Sciatic nerve (tissue), 2 donors: ENCODE measurements around the gene PRKCH. TPM values are rescaled to one million over a fixed set of nuclear protein-coding genes. Genes with fewer than 3 reads are reported as not detected.
"Not testable (repeated sequence)": the region's sequence is repeated elsewhere in the genome, so short reads cannot be mapped to it uniquely, and the experiment has no call there.

Experiments used
- ATAC-seq: fragments of 200-7000 bp; cut with Tn5 transposase; one replicate; pipeline ENCODE4 v1.9.1; 2020; ENCODE audit warnings: mild to moderate bottlenecking, moderate library complexity
- DNase-seq: peaks from one replicate; pipeline ENCODE4 v3.0.0-alpha.2; 2020; ENCODE audit warnings: low spot score
- intact Hi-C: fragments of 100-400 bp; cut with DNase I; formaldehyde crosslinking; loops from one replicate; pipeline ENCODE4 v1.14.2; 2022
- total RNA-seq: library from RNA; stranded (reverse); fragmentation: NEBNext Ultra II Directional; extraction: Animal tissue kit (Norgen Biotek cat#: 25700); gene quantifications from one replicate; pipeline ENCODE4 v1.2.1, GENCODE V29; 2021
- donor health status: DM: no; HTN: no; CAD: no.
- donor health status: DM: no; HTN: no; CAD: no.

The PRKCH gene
- total RNA-seq, 1 donor from 2014 or later: 52.9 TPM

- intact Hi-C loops: no loop called here
- no peak for ATAC-seq
- no peak for DNase-seq
These were observed 82.0 kb downstream of the PRKCH start for GRCh38 chr14:61403411-61403810.

GRCh38 chr14:61404637-61405036 is 83.3 kb downstream of the PRKCH start:
- intact Hi-C loops: no loop called here
- ATAC-seq: no peak
- DNase-seq: no peak

DNA sequence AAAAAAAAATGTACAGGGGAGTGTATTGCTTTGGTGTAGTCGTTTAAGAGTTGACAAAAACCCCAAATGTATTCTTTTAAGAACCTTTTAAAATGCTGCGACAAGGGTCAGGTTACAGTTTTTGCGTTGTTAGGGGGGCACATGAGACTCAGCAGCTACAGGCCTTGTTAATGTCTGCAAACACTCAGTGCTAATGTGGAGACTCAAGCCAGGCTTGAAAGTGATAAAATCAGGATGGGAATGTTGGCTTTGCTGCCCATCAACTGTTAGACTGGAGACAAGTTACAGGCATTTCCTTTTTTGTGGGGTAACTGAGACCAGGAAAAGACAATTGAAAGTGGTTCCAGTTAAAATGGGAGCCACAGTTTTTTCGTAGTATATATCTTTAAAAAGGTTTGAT is 84.8 kb downstream of the PRKCH start:
- DNase-seq (no peak), ATAC-seq (no peak)
- intact Hi-C loops: no loop called here

- ATAC-seq: no peak
- DNase-seq: no peak
- intact Hi-C loops: no loop called here
These were observed 85.3 kb downstream of the PRKCH start for GRCh38 chr14:61406675-61407074.

DNA sequence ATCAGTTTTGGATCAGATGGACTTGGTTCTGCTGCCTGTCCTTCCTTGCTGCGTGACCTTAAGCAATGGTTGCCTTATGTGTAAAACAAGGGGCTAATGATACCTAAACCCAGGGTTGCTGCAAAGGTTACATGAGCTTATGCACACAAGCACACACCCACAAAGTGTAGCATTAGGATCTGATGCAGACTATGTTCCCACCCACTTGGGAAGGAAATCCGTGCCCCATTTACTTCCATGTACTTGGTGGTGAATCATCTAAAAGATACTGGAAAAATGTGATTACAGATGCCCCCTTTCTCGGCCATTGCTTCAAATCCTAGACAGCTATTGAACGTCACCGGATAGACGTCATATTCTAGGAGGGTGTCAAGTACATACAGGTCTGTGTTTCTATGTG is 87.1 kb downstream of the PRKCH start:
- DNase-seq: no peak
- ATAC-seq: no peak
- intact Hi-C loops: no loop called here

- DNase-seq: no peak
- intact Hi-C loops: no loop called here
- ATAC-seq: no peak
These were observed 88.4 kb downstream of the PRKCH start for GRCh38 chr14:61409782-61410181.

DNA sequence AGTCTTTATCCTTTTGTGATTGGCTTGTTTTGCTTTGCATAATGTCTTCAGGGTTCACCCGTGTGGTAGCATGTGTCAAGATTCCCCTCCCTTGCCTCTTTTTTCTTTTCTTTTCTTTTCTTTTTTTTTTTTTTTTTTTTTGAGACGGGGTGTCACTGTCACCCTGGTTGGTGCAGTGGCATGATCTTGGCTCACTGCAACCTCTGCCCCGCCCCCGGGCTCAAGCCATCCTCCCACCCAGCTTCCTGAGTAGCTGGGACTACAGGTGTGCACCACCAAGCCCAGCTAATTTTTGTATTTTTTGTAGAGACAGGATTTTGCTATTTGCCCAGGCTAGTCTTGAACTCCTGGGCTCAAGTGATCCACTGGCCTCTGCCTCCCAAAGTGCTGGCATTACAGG is 94.6 kb downstream of the PRKCH start:
- intact Hi-C loops: not testable (repeated sequence)

DNA sequence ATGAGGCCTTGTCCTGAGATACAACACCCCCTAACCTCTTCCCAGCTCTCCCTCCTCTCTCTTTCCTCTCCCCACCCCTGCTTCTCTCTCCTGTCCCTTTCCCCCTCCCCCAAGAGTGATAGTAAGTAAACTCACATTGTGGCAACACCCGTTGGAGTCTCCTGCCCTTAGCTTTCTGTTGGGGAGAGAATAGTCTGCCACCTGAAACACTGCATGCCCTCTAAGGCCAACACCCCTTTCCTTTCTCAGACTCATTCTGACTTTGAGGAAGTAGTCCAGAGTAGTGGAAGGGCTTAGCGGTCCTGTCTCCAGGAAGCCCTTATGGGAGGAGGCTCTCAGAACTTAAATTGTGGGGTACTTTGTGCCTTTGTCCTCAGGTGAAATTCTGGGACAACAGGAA is 95.2 kb downstream of the PRKCH start:
- DNase-seq (no peak), ATAC-seq (no peak)
- intact Hi-C loops: no loop called here

More for the DNA sequence above, 94.6 kb downstream of the PRKCH start:
- not testable (repeated sequence) for DNase-seq, ATAC-seq

- intact Hi-C loops: no loop called here
- no peak for ATAC-seq
- no peak for DNase-seq
These were observed 95.8 kb downstream of the PRKCH start for GRCh38 chr14:61417141-61417540.

DNA sequence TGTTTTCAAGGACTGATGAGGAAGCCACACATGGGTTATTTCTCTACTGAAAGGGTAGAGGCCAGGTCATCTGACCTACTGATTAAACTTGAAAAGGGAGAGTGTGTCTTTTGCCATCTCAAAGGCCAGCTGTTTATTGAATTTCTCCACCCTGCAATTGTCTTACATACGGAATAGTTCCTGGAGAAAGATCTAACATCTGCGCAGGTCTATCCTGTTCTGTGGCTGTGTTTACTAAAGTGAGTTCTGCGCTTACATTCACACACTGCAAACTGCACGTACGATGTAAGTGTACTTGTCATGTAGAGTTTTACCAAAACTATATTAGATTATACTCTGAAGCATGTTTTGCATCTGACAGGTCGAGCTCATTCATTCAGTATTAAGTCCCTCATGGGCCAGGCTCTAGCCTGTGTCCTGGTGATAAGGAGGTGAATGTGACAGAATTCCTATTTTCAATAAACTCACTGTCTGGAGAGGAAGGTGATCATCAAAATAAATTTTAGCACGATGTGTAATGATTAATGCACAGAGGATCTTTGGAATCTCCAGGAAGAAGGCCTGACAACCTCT is 96.6 kb downstream of the PRKCH start:
- ATAC-seq (no peak), DNase-seq (no peak)
- intact Hi-C loops: no loop called here

DNA sequence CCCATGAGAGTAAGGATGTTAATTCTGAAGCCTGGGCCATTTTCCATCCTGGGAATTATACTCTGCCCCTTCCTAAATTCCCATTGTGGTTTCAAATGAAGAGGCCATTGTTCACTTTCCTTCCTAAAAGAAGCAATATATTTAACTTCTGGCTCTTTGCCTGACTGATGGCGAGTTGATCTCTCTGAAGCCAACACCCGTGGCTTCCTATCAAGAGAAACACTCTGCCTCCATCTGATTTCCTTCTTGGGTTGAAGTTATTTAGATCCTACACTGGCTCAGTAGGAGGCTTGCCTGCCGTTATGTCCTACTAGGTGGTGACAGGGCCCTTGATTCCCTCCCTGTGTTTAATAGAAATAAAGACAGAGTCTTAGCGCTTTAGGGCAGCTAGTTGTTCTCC is 97.4 kb downstream of the PRKCH start:
- peak; percentile 46 for ATAC-seq
- no peak for DNase-seq

DNA sequence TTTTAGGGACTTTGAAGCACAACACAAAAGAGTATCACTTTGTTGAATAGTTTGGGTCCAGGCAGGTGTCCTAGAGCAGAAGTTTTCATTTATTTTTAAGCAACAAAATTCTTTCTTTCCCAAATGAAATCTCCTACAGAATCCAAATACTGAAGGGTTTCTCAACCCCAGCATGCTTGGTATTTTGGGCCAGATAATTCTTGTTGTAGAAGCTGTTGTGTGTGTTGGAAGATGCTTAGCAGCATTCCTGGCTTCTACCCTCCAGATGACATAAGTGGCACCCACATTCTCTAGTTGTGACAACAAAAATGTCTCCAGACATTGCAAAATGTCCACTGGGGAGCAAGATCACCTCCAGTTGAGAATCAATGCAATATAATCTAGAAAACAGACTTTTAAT is 97.8 kb downstream of the PRKCH start:
- DNase-seq: no peak
- ATAC-seq: no peak
- intact Hi-C loops: no loop called here

More for the DNA sequence above, 97.4 kb downstream of the PRKCH start:
- intact Hi-C loops: no loop called here

- ATAC-seq: no peak
These were observed 98.9 kb downstream of the PRKCH start for GRCh38 chr14:61420326-61420725.

DNA sequence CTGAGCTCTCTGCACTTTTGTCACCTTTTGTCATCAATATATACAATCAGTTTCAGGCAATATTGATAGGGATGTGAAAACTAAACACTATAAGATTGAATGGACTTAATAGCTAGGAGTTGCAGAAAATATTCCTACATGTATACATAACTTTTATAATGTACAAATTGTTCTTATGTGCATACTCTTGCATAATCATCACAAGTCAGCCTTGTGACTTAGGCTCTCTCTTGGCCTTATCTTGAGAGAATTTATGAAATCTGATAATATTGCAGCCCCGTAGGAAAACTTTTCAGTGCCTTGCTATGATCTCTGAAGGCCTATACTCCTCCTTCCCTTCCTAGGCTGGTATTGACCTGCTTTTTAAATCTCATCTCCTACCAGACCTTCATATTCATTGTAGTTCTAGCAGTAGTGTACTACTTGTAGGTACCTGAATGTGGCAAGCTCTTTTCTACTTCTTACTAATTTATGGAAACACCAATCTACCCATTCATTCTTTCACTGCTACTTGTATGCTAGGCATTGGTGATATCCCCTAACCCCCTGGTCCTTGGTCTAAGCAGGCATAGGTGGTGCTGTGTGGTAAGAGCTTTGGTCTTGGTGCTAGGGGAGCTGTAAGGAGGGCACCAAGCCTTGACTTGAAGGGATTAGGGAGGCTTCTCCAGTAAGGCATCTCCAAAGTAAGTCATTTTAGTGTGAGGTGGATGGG is 100.0 kb downstream of the PRKCH start:
- intact Hi-C loops: no loop called here
- ATAC-seq (no peak), DNase-seq (no peak)

More at GRCh38 chr14:61420326-61420725, 98.9 kb downstream of the PRKCH start:
- intact Hi-C loops: no loop called here
- no peak for DNase-seq

DNA sequence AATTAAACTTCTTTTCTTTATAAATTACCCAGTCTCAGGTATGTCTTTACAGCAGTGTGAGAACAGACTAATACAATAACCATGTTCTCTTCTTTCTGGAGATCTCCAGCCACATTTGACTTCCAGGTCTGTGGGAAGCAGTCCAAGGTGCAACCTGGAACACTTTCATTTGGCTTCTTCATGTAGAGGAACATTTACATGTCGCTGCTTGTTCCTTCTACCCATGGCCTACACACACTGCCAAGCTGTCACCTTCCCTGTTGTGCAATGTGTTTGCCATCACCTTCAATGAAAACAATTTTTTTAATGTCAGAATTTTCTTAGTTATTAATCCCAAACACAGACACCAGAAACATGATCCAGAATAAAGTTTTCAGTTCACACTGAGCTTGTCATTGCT is 104.7 kb downstream of the PRKCH start:
- intact Hi-C loops: no loop called here
- DNase-seq (no peak), ATAC-seq (no peak)

DNA sequence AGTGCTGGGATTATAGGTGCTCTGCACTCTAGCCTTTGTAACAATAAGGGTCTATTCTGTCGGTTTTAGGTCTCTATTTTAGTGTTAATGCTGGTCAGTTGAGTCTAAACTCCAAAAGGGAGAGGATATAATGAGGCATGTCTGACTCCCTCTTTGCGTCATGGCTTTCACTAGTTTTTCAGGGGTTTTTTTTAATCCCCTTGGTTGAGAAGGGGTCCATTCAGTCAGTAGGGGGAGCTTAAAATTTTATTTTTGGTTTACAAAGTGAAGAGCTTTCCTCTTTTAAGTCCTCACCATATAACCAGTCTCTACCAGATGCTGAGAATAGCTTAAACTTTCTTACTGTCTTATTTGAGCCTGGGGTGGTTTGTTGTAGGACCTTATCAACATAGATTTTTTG is 106.9 kb downstream of the PRKCH start:
- intact Hi-C loops: no loop called here
- DNase-seq (no peak), ATAC-seq (no peak)

- DNase-seq (no peak), ATAC-seq (no peak)
- intact Hi-C loops: no loop called here
These were observed 107.9 kb downstream of the PRKCH start for GRCh38 chr14:61429316-61429715.

DNA sequence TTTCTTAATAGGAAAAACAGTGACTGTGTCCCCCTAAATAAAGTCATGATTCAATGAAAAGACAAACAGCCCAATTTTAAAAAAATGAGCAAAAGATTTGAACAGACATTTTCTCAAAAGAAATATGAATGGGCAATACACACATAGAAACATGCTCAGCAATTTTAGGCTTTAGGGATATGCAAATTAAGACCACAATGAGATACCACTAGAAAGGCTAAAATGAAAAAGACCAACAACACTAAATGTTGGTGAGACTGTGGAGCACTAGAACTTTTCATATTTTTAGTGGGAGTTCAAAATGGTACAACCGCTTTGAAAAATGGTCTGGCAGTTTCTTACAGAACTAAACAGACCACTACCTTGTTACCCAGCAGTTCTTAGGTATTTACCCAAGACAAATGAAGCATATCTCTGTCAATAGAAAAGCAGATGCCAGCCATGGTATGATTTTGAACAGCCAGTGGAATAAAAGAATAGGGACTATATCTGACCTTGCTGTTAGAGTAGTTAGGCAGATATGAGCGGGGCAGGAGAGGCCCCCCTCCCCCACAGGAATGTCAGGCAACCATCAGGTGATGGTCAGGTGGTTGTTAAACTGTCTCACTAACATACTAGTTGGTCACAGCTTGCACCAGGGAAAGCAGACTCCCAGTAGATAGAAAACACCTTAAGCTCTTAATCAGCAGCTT is 108.8 kb downstream of the PRKCH start:
- ATAC-seq: no peak
- intact Hi-C loops: no loop called here

DNA sequence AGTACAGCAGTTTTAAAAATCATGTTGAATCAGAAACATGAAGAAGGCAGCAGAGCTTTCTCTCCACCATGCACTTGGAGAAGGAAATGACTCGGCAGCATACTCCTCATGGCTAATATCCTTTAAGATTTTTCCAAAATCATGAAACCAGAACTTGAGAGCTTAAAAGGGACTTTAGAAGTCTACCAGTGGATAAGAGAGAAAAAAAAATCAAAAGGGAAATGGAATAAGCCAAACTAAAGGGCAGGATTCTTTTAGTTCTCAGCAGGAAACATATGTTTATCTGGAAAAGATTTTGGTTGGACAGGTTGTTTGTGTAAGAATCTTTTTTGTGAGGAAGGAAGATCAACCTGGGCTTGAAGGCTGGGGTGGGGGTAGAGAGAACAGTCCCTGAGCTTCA is 111.8 kb downstream of the PRKCH start:
- ATAC-seq: no peak
- intact Hi-C loops: no loop called here
- DNase-seq: no peak

More for the DNA sequence above, 108.8 kb downstream of the PRKCH start:
- DNase-seq: no peak

DNA sequence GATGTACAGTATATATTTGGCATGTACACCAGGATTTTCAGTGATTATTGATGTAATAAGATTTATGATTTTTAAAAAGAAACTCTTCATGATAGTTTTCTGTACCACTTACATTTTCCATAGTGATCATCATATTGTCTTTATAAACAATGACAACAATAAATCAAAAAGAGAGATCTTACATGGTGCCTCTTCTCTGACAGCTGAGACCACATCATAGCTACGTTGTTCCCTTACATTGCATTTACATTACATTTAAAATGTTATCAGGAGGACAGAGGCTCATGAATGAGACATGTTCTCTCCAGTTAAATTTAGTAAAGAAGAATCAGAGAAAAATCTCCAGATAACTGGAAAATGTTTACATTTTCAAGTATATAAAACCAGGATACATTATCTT is 112.4 kb downstream of the PRKCH start:
- intact Hi-C loops: no loop called here
- DNase-seq (no peak), ATAC-seq (no peak)
